Pancreas (tissue), 10 donors: ENCODE results near the gene SH2B3. TPM values are rescaled to one million over a fixed set of nuclear protein-coding genes. Genes with fewer than 3 reads are reported as not detected.
A peak's percentile ranks its signal among the peaks of the same experiment; 100 is the strongest.

Experiments used
- ATAC-seq, 4 donors: fragments of 200-7000 bp; cut with Tn5 transposase; one replicate each; pipeline versions ENCODE4 v1.8.0 to v1.9.1; 2020; ENCODE audit warnings: mild to moderate bottlenecking in 4 of 4, moderate library complexity in 4 of 4
- DNase-seq, 6 donors: peaks; one replicate each; pipeline ENCODE4 v3.0.0-alpha.2; 2020
- FAIRE-seq: peaks from 2 replicates; lab custom pipeline; 2012; peaks lifted over from hg19 to GRCh38; lab: Jason Lieb, UNC
- H3K27ac ChIP-seq, 4 donors: fragments of 200-600 bp; sonication (generic); 1 replicate in 3 of 4; 2 replicates in 1 of 4; pipeline versions ENCODE4 v1.5.0 to v1.8.0; 2020
- H3K27me3 ChIP-seq, 4 donors: fragments of 200-600 bp; one replicate each; pipeline ENCODE4 v1.8.0; 2021
- H3K36me3 ChIP-seq, 3 donors: fragments of 200-600 bp; sonication (generic) in 1 of 3; one replicate each; pipeline versions ENCODE4 v1.5.0 to v1.8.0; 2020 to 2021
- H3K4me1 ChIP-seq, 3 donors: fragments of 200-600 bp; one replicate each; pipeline ENCODE4 v1.8.0; 2021
- H3K4me3 ChIP-seq, 4 donors: fragments of 200-600 bp; sonication (generic) in 2 of 4; one replicate each; pipeline versions ENCODE4 v1.5.0 to v1.8.0; 2020 to 2021
- H3K9me3 ChIP-seq, 4 donors: fragments of 200-600 bp; one replicate each; pipeline ENCODE4 v1.8.0; 2021
- WGBS, 2 donors: extraction: QIAGEN DNeasy Blood & Tissue Kit; methylation state at CpG; one replicate each; pipeline ENCODE4 v1.1.7; 2013; 5-methylcytosine and 5-hydroxymethylcytosine counted together
- intact Hi-C, 3 donors: fragments of 100-400 bp; cut with DNase I; formaldehyde crosslinking; loops; one replicate each; pipeline versions ENCODE4 v1.11.1 to v1.14.2; 2022
- polyA plus RNA-seq, 2 donors: library from polyadenylated mRNA; stranded (reverse); fragments of 200-250 nt; gene quantifications; one replicate each; pipeline ENCODE4 v1.2.3, GENCODE V29; 2013
- total RNA-seq, 6 donors: library from RNA; stranded (reverse); fragmentation: NEBNext Ultra II Directional in 4 of 6; extraction: Animal tissue kit (Norgen Biotek cat#: 25700) in 4 of 6; gene quantifications; one replicate each; pipeline versions ENCODE4 v1.2.1 to v1.2.4, GENCODE V29; 2021 to 2023
- TF ChIP-seq, protein P1 (sequence below), 4 donors: fragments of 200-600 bp; sonication (generic) in 3 of 4; IDR thresholded peaks; one replicate each; pipeline versions ENCODE4 v1.5.0 to v1.8.0; 2021; ENCODE audit warnings: antibody characterized with exemption in 4 of 4
- donor health status: healthy with polysubstance abuse.
- donor health status: DM: no; HTN: no; CAD: no; lungs with moderate emphysema.
- donor health status: DM: no; HTN: no; CAD: no.
- donor health status: control.
- donor health status: control.
- donor health status: Bipolar disorder and iron deficiency.
- donor health status: DM: yes; HTN: yes; CAD: no.
- donor health status: DM: no; HTN: no; CAD: no.
- donor health status: DM: no; HTN: no; CAD: no.
- donor health status: DM: yes; HTN: yes; CAD: no.

The SH2B3 gene
- total and polyA plus RNA-seq, 8 donors: 2.8 to 15.0 (median 6.5) TPM

DNA sequence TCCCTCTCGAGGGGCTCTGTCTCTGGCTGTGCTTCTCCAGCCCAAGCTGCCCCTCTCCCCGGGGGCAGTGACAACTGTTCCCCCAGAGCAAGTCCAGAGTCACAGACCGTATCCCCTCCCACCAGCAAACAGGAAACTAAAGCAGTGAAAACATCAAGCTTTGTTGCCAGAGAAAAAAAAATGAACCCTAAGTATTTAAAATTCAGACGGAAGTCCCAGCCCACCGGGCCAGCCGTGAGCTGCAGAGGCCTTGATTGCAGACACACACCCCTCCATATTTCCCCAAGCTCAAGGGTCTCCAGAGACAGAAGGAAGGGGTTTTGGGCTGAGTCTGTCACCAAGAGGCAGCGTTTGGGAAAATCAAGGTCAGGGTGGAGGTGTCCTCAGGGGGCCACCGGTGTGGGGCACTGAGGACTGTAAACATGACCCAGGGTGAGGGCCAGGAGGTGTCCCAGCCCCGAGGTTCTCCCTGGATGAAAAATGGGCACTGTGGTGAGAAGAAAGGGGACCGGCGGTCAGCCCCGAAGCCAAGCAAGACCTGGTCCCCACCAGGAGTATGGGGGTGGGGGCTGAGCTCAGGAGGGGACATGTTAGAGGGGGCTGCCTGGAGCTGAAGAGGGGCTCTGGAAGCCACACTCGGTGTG lies 44.5 kb upstream of the SH2B3 start:
- intact Hi-C loops: no loop called here
- H3K4me1 ChIP-seq: peaks cover 4 to 18% (median 10%) of the 10 kb centered on the region in 3 donors
- peaks cover 0 to 6% (median 0%) of the 10 kb centered on the region in 3 donors for H3K36me3 ChIP-seq
- WGBS, 2 donors: 56 to 58% methylated on average over 13 of the region's 13 CpGs
- ATAC-seq (no peak), FAIRE-seq (no peak), DNase-seq (no peak)
- H3K9me3 ChIP-seq: no peaks in the 10 kb centered on the region
- H3K27me3 ChIP-seq: no peaks in the 10 kb centered on the region
- TF ChIP-seq, protein P1, sequence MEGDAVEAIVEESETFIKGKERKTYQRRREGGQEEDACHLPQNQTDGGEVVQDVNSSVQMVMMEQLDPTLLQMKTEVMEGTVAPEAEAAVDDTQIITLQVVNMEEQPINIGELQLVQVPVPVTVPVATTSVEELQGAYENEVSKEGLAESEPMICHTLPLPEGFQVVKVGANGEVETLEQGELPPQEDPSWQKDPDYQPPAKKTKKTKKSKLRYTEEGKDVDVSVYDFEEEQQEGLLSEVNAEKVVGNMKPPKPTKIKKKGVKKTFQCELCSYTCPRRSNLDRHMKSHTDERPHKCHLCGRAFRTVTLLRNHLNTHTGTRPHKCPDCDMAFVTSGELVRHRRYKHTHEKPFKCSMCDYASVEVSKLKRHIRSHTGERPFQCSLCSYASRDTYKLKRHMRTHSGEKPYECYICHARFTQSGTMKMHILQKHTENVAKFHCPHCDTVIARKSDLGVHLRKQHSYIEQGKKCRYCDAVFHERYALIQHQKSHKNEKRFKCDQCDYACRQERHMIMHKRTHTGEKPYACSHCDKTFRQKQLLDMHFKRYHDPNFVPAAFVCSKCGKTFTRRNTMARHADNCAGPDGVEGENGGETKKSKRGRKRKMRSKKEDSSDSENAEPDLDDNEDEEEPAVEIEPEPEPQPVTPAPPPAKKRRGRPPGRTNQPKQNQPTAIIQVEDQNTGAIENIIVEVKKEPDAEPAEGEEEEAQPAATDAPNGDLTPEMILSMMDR (IDR thresholded peaks at IDR 0.05): no peak
- H3K4me3 ChIP-seq: no peak overlapping the region
- peak overlapping the region; percentile 2 to 71 (median 22) for H3K27ac ChIP-seq

DNA sequence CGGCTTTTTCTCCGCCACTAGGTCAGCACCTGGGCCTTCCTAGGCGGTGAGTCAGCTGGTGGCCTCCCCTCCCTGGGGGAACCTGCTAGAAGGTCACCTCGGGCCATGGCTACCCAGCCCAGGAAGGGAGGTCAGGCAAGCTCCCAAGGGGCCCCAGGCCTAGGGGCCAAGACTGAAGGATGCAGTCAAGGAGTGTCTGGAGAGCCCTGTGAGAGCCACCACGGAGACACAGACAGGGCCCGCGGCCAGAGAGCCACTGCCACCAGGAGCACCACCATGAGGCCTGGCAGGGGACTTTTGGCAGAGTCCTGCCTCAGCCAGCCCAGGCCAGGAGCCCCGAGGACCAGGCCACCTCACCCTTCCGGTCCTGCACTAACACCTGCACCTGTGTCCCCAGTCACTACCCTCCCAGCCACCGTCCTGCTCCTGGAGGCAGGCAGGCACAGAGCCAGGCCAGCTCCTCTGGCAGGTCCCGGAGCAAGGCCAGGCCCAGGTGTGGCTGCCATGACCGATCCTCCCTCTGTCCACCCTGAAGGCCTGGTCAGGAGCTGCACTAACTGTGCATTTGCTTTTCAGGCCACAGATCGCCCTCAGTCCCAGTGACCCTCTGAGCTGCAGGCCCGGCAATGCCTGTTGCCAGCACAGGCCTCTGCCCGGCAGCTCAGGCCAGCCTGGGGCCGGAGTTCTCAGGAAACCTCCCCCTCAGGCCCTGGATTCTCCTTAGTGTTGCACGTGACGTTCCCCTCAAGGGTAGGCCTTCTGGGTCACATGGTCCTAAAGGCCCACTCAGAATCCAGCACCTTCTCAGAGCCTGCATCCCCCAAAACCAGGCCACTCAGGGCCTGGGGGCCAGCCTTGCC lies 43.8 kb upstream of the SH2B3 start:
- peak; percentile 60 to 82 (median 80) for ATAC-seq
- WGBS, 2 donors: 37 to 43% methylated on average over 18 of the region's 18 CpGs
- peak; percentile 75 to 94 (median 81) for DNase-seq
- intact Hi-C loops: no loop called here
- Histone ChIP-seq H3K9me3 (no peaks in the 10 kb centered on the region), H3K4me3 (no peak overlapping the region), H3K36me3 (peaks cover 0 to 6% (median 0%) of the 10 kb centered on the region in 3 donors), H3K4me1 (peaks cover 4 to 19% (median 10%) of the 10 kb centered on the region in 3 donors), H3K27ac (peak overlapping the region; percentile 2 to 71 (median 22)), H3K27me3 (no peaks in the 10 kb centered on the region)
- no peak for FAIRE-seq
- TF ChIP-seq, protein P1 (IDR thresholded peaks at IDR 0.05): no peak

DNA sequence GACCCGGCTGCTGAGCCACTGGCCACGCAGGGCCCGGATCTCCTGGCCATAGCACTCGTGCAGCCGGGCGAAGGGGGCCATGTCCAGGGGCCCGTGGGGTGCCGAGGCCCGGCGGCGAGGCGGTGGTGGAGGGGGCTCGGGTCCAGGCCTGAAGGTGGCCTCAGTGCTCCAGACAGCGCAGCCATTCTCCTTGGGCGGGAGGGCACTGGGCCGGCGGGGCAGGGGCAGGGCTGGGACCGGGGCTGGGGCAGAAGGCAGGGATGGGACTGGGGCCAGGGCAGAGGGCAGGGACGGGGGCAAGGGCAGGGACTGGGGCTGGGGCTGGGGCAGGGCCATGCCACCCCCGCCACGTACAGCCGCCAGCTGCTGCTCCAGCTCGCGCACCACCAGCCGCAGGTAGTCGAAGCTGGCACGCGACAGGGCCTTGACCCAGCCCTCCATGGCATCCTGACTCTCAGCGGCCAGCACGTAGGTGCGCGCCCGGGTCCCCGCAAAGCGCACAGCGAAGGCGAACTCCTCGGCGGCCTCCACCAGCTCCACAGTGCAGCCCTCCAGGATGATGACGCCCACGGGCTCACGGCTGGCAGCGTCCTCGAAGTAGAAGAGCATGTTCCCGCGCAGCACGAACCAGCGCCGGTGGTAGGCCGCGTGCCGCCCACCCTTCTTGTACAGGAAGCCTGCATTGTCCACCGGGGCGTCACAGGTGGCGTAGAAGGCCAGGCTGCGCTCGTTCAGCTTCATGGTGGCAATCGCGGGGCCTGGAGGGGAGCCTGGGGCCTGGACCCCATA lies 42.8 kb upstream of the SH2B3 start:
- Histone ChIP-seq H3K36me3 (peaks cover 0 to 6% (median 0%) of the 10 kb centered on the region in 3 donors), H3K4me1 (peaks cover 4 to 29% (median 14%) of the 10 kb centered on the region in 3 donors), H3K27me3 (no peaks in the 10 kb centered on the region), H3K9me3 (no peaks in the 10 kb centered on the region), H3K27ac (peak overlapping the region in 2 of 4 donors; percentile 37 to 71), H3K4me3 (no peak overlapping the region)
- TF ChIP-seq, protein P1 (IDR thresholded peaks at IDR 0.05): no peak
- no peak for FAIRE-seq
- intact Hi-C loops: no loop called here
- no peak for ATAC-seq
- peak in 3 of 6 donors; percentile 52 to 78 (median 56) for DNase-seq
- WGBS, 2 donors: 91 to 92% methylated on average over 57 to 59 of the region's 59 CpGs

DNA sequence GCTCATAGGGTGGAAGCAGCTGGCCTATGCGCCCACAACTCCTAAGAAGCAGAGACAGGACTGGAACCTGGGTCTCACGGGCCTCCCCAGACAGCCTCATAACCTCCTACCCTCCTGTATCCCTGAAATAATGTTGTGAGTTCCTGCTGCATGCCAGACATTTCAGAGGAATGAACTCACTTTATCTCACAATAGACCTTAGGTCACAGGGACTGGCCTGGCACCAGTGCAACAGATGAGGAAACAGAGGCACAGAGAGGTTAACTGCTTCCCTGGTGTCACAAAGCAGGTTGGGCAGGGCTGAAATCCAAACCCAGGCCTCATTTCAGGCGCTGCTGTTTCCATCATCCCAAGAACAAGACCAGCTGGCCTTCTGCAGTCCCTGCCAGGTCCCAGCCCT lies 42.1 kb upstream of the SH2B3 start:
- WGBS, 2 donors: 62 to 77% methylated on average over 3 of the region's 3 CpGs
- TF ChIP-seq, protein P1 (IDR thresholded peaks at IDR 0.05): no peak
- Histone ChIP-seq H3K4me3 (no peak overlapping the region), H3K27ac (peak overlapping the region in 1 of 4 donors; percentile 44), H3K9me3 (no peaks in the 10 kb centered on the region), H3K27me3 (no peaks in the 10 kb centered on the region), H3K36me3 (peaks cover 0 to 6% (median 0%) of the 10 kb centered on the region in 3 donors), H3K4me1 (peaks cover 4 to 32% (median 14%) of the 10 kb centered on the region in 3 donors)
- DNase-seq (no peak), FAIRE-seq (no peak), ATAC-seq (no peak)
- intact Hi-C loops: no loop called here
